SK-N-SH (cell line): ENCODE results near the gene SLC4A2. TPM values are rescaled to one million over a fixed set of nuclear protein-coding genes. Genes with fewer than 3 reads are reported as not detected.

ENCODE experiments used
- CTCF ChIA-PET: fragments of 300-600, 350-600 bp; formaldehyde crosslinking; extraction: SDS; loops from one replicate; lab custom pipeline; 2021; lab: Yijun Ruan, JAX
- POLR2A ChIA-PET: fragments of 350-600 bp; sonication (Branson Sonifier 250); formaldehyde crosslinking; extraction: SDS; loops from one replicate; lab custom pipeline; 2020; ENCODE audit warnings: antibody characterized with exemption, inconsistent platforms; lab: Yijun Ruan, JAX
- DNase-seq: peaks from one replicate; pipeline ENCODE4 v3.0.0; 2012
- H2AFZ ChIP-seq: fragments of 200-600 bp; sonication (generic); 2 replicates; pipeline ENCODE4 v1.8.1; 2016; ENCODE audit warnings: antibody characterized with exemption, mild to moderate bottlenecking, low read depth
- H3F3A ChIP-seq: fragments of 200-600 bp; sonication (generic); replicated peaks from 2 replicates; pipeline ENCODE3; 2016; ENCODE audit warnings: antibody characterized with exemption, mild to moderate bottlenecking; ENCODE audit not compliant: insufficient read depth
- H3K27ac ChIP-seq, 2 experiments: fragments of 200-500 bp in 1 of 2; fragments of 200-600 bp in 1 of 2; sonication (Bioruptor generic) in 1 of 2; sonication (generic), shearing (Covaris generic) in 1 of 2; 2 replicates each; pipeline versions ENCODE4 v1.5.1 to v1.6.1; 2014 to 2016; ENCODE audit warnings: low read depth in 2 of 2, inconsistent platforms in 1 of 2, low read length in 1 of 2, mild to moderate bottlenecking in 1 of 2, mixed read lengths in 1 of 2
- H3K27me3 ChIP-seq: fragments of 200-600 bp; sonication (generic), shearing (Covaris generic); 2 replicates; pipeline ENCODE4 v1.6.1; 2016; ENCODE audit warnings: mixed run types; ENCODE audit not compliant: insufficient read depth
- H3K36me3 ChIP-seq, 2 experiments: fragments of 200-500 bp in 1 of 2; fragments of 200-600 bp in 1 of 2; sonication (Bioruptor generic) in 1 of 2; sonication (generic) in 1 of 2; replicated peaks in 1 of 2; 2 replicates each; pipeline versions ENCODE3 to v1.5.1; 2014 to 2016; ENCODE audit warnings: low read length in 1 of 2, mild to moderate bottlenecking in 1 of 2; ENCODE audit not compliant: insufficient read depth in 2 of 2, control insufficient read depth in 1 of 2
- H3K4me1 ChIP-seq, 2 experiments: fragments of 200-500 bp in 1 of 2; fragments of 200-600 bp in 1 of 2; sonication (Bioruptor generic) in 1 of 2; sonication (generic), shearing (Covaris generic) in 1 of 2; 2 replicates each; pipeline versions ENCODE4 v1.5.1 to v1.6.1; 2014 to 2016; ENCODE audit warnings: low read depth in 1 of 2, low read length in 1 of 2, mixed run types in 1 of 2; ENCODE audit not compliant: insufficient read depth in 2 of 2, control insufficient read depth in 1 of 2
- H3K4me2 ChIP-seq: fragments of 200-600 bp; sonication (generic), shearing (Covaris generic); 2 replicates; pipeline ENCODE4 v1.6.1; 2017; ENCODE audit warnings: mixed run types
- H3K4me3 ChIP-seq, 2 experiments: fragments of 200-500 bp in 1 of 2; fragments of 200-600 bp in 1 of 2; sonication (Bioruptor generic) in 1 of 2; sonication (generic), shearing (Covaris generic) in 1 of 2; 2 replicates each; pipeline versions ENCODE4 v1.5.1 to v1.8.1; 2014 to 2016; ENCODE audit warnings: low read depth in 2 of 2, inconsistent platforms in 1 of 2, low read length in 1 of 2, mild to moderate bottlenecking in 1 of 2, mixed read lengths in 1 of 2, moderate library complexity in 1 of 2
- H3K79me2 ChIP-seq: fragments of 200-600 bp; sonication (generic); 2 replicates; pipeline ENCODE4 v1.8.1; 2017; ENCODE audit warnings: mild to moderate bottlenecking; ENCODE audit not compliant: insufficient read depth
- H3K9ac ChIP-seq: fragments of 200-600 bp; sonication (generic); 2 replicates; pipeline ENCODE4 v1.6.1; 2017; ENCODE audit warnings: mixed run types
- H3K9me2 ChIP-seq: fragments of 200-600 bp; sonication (generic); 2 replicates; pipeline ENCODE4 v1.6.1; 2017; ENCODE audit warnings: mixed run types
- H3K9me3 ChIP-seq: fragments of 200-600 bp; sonication (generic); 2 replicates; pipeline ENCODE4 v1.6.1; 2017; ENCODE audit warnings: mixed run types, mild to moderate bottlenecking, moderate library complexity
- H4K20me1 ChIP-seq: fragments of 200-600 bp; sonication (generic); 2 replicates; pipeline ENCODE4 v1.6.1; 2017; ENCODE audit warnings: mild to moderate bottlenecking, mixed run types; ENCODE audit not compliant: insufficient read depth
- CTCF ChIP-seq: fragments of 200-600 bp; sonication (generic); IDR thresholded peaks from 2 replicates; pipeline ENCODE4 v1.6.1; 2017; ENCODE audit warnings: antibody characterized with exemption, mild to moderate bottlenecking, moderate library complexity
- ELF1 ChIP-seq: IDR thresholded peaks from 2 replicates; pipeline ENCODE4 v1.4.0; 2012
- EP300 ChIP-seq, 2 experiments: IDR thresholded peaks; 2 replicates each; pipeline versions ENCODE4 v1.4.0 to v1.6.1; 2012; ENCODE audit warnings: borderline replicate concordance in 1 of 2, low read depth in 1 of 2, low read length in 1 of 2
- FOXM1 ChIP-seq: IDR thresholded peaks from 2 replicates; pipeline ENCODE4 v1.4.0; 2012; ENCODE audit warnings: low read depth, mild to moderate bottlenecking
- GABPA ChIP-seq: IDR thresholded peaks from 2 replicates; pipeline ENCODE4 v1.4.0; 2012; ENCODE audit warnings: low read depth, mild to moderate bottlenecking
- MXI1 ChIP-seq: IDR thresholded peaks from 2 replicates; pipeline ENCODE4 v1.6.1; 2012; ENCODE audit warnings: mild to moderate bottlenecking, low read depth, low read length, improper control_type of control experiment
- PBX3 ChIP-seq: IDR thresholded peaks from 2 replicates; pipeline ENCODE4; 2012
- RCOR1 ChIP-seq: fragments of 150-350 bp; IDR thresholded peaks from 2 replicates; pipeline ENCODE4 v1.6.1; 2017; ENCODE audit warnings: antibody characterized with exemption, low read length
- REST ChIP-seq: IDR thresholded peaks from 2 replicates; pipeline ENCODE4 v1.6.1; 2012; ENCODE audit warnings: mild to moderate bottlenecking, low read depth, low read length, moderate library complexity
- RXRA ChIP-seq: IDR thresholded peaks from 2 replicates; pipeline ENCODE4 v1.4.0; 2012; ENCODE audit warnings: low read depth, mild to moderate bottlenecking, borderline replicate concordance
- TCF12 ChIP-seq: IDR thresholded peaks from 2 replicates; pipeline ENCODE4 v1.4.0; 2012
- YY1 ChIP-seq: IDR thresholded peaks from 2 replicates; pipeline ENCODE4 v1.4.0; 2012; ENCODE audit warnings: low read depth, mild to moderate bottlenecking
- ZBTB33 ChIP-seq: IDR thresholded peaks from 2 replicates; pipeline ENCODE4 v1.4.0; 2012; ENCODE audit warnings: low read depth, borderline replicate concordance
- WGBS: methylation state at CpG from one replicate; pipeline ENCODE4 v1.1.6; 2017; ENCODE audit warnings: low lambda C conversion rate; 5-methylcytosine and 5-hydroxymethylcytosine counted together
- polyA plus RNA-seq, 3 experiments: library from polyadenylated mRNA; depleted of rRNA; stranded (reverse); fragments of >200 nt; gene quantifications; 2 replicates each; pipeline ENCODE4 v1.2.3, GENCODE V29; 2012

Gene SLC4A2
- polyA plus RNA-seq, 1 of the 3 experiments (the other 2 are of a cell fraction) = 167 TPM

- TF ChIP-seq YY1 = peak; percentile 30; the same call in 1 of the 2 replicates
- TF ChIP-seq ELF1 = no peak; the same call in 1 of the 2 replicates
- peak; percentile 47 to 79; a peak in 2 of 4 replicates for TF ChIP-seq EP300 (IDR thresholded peaks at IDR 0.05; ENCODE audit: borderline replicate concordance in 1 of 2, low read depth in 1 of 2, low read length in 1 of 2)
- TF ChIP-seq PBX3 = peak; percentile 78
- no peak for TF ChIP-seq FOXM1
- no peak for TF ChIP-seq ZBTB33
- TF ChIP-seq TCF12 = peak; percentile 86
- TF ChIP-seq CTCF = 0 out of 2 replicates have a peak, but pooled peaks have one; percentile 20
These were observed 54.2 kb downstream of the SLC4A2 start (continued) for GRCh38 chr7:151113344-151114150.

GRCh38 chr7:151114151-151115090 is 55.0 kb downstream of the SLC4A2 start:
- H3K27ac ChIP-seq = peak overlapping the region; percentile 83 to 86
- peak overlapping the region; percentile 49; the same call in 1 of the 2 replicates for H3K9ac ChIP-seq
- TF ChIP-seq MXI1 (peak; percentile 22; the same call in 1 of the 2 replicates), RCOR1 (no peak), CTCF (no peak), GABPA (no peak), EP300 (IDR thresholded peaks at IDR 0.05; ENCODE audit: borderline replicate concordance in 1 of 2, low read depth in 1 of 2, low read length in 1 of 2) (no peak), REST (no peak), TCF12 (no peak), PBX3 (no peak), RXRA (no peak)

More at GRCh38 chr7:151114151-151115090, 55.0 kb downstream of the SLC4A2 start:
- Histone ChIP-seq H3K4me3 (peak overlapping the region; percentile 31 to 37; a peak in 3 of 4 replicates), H3F3A (peaks cover 34% of the 10 kb centered on the region), H3K27me3 (no peaks in the 10 kb centered on the region), H3K4me2 (peak overlapping the region; percentile 59), H2AFZ (no peak overlapping the region), H3K36me3 (peaks cover 11 to 20% of the 10 kb centered on the region in 2 experiments), H4K20me1 (peaks cover 77% of the 10 kb centered on the region), H3K4me1 (peaks cover 24 to 38% of the 10 kb centered on the region in 2 experiments), H3K9me2 (no peaks in the 10 kb centered on the region), H3K79me2 (peaks cover 70% of the 10 kb centered on the region), H3K9me3 (no peaks in the 10 kb centered on the region)
- ChIA-PET POLR2A (interaction anchor here (1.0 to 1.3 kb wide), 3 partner anchors 34 to 86 kb away, joined by 4 to 5 read pairs (median 5); partner anchors contain the start of genes ABCB8 and FASTK), CTCF (interaction anchor here (0.5 to 18.7 kb wide), 22 partner anchors 9 to 216 kb away, joined by 3 to 474 read pairs (median 6); partner anchors contain the start of genes ABCB8, AGAP3, CDK5 and FASTK)
- WGBS = 47% methylated on average over 74 of the region's 101 CpGs
- DNase-seq = peak; percentile 75
